ENCODE data around the gene FXYD5. TPM values are rescaled to one million over a fixed set of nuclear protein-coding genes. Genes with fewer than 3 reads are reported as not detected.

FXYD5 gene
- total and polyA plus RNA-seq, 2 donors (not counting 3 experiments of a cell fraction or from before 2014, with no cell fraction given), result 223 to 290 TPM

DNA sequence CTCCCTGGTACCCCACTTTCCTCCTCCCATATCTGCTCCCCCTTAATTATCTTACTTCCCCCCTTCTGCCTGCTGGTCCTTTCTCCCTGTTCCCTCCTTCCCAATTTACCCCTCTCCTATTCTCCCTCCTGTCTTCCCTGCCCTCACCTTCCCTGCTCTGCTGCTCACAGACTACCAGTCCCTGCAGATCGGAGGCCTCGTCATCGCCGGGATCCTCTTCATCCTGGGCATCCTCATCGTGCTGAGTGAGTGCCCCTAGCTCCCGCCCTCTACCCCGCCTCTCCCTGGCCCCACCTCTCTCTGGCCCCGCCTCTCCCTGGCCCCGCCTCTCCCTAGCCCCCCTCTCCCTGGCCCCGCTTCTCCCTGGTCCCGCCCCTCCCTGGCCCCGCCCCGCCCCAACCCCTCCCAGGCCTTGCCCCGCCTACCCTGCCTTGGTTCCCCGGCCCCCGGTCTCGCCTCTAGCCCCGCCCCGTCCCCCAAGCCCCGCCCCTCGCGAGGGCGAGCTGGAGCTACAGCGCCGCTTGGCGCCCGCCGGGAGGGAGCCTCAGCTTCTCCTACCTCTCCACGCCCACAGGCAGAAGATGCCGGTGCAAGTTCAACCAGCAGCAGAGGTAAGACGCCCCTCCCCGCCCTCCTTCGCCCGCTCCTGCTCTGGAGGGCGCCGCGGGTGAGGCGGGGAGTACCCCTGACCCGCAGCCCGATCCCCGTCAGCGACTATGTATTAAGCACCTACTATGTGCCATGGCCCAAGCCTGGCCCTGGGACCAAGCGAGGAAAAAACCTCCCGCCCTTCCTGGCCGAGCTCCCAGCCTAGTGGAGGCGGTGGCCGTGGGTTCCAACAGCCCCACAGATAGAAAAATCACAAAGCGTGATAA is 13.3 kb upstream of the FXYD5 start:
- dilution Hi-C loops (cut with MboI; ENCODE audit: extremely low pct_ligation_motif_present, low sequenced_read_pairs), result no loop called here
- H2AFZ ChIP-seq (ENCODE audit: low read depth, low read length), result peak overlapping the region; percentile 45
- no peaks in the 10 kb centered on the region for H3K9me1 ChIP-seq (replicated peaks; ENCODE audit: control insufficient read depth, extremely low read depth, insufficient read depth, low read length)
- no peaks in the 10 kb centered on the region for H4K20me1 ChIP-seq (replicated peaks; ENCODE audit: control insufficient read depth, extremely low read depth, insufficient read depth, low read length)
- H3K79me2 ChIP-seq (ENCODE audit: control insufficient read depth, insufficient read depth, low read length), result no peaks in the 10 kb centered on the region
- no peak overlapping the region for H3K4me3 ChIP-seq (replicated peaks in 1 of 3; ENCODE audit: insufficient read depth in 1 of 3, low read depth in 1 of 3, low read length in 3 of 3)
- no peaks in the 10 kb centered on the region for H3K36me3 ChIP-seq (ENCODE audit: control insufficient read depth in 2 of 2, extremely low read depth in 1 of 2, insufficient read depth in 2 of 2, low read length in 2 of 2)
- H3K9ac ChIP-seq (replicated peaks; ENCODE audit: extremely low read depth, insufficient read depth, low read length), result no peak overlapping the region
- intact Hi-C loops (cut with micrococcal nuclease), result loop anchor here (1.0 to 5.0 kb wide), 3 partner anchors 12 to 179 kb away; partner anchors contain the start of gene ZNF792
- peak; percentile 79 for DNase-seq (ENCODE audit: low read depth, low spot score)
- peaks cover 16 to 17% of the 10 kb centered on the region in 2 experiments for H3K27me3 ChIP-seq (ENCODE audit: control insufficient read depth in 2 of 2, insufficient read depth in 2 of 2, low read length in 2 of 2)
- H3K4me2 ChIP-seq (ENCODE audit: insufficient read depth, low read length), result peak overlapping the region; percentile 71
- CTCF ChIA-PET, result interaction anchor here (0.9 to 3.5 kb wide), 18 partner anchors 12 to 327 kb away, joined by 3 to 73 read pairs (median 4); partner anchors contain the start of genes FXYD3, FXYD5 and USF2
- no TSS peak for BruUV-seq (replicated peaks)
- peak; percentile 73 for FAIRE-seq
- peaks cover 11% of the 10 kb centered on the region for H3K4me1 ChIP-seq (ENCODE audit: control insufficient read depth, extremely low read depth, insufficient read depth, low read length)
- TF ChIP-seq EZH2 (IDR thresholded peaks at IDR 0.05; ENCODE audit: borderline replicate concordance, low read depth, low read length, severe bottlenecking) (no peak), JUN (IDR thresholded peaks at IDR 0.05; ENCODE audit: borderline replicate concordance, insufficient read depth, insufficient read length, low read depth) (no peak), FOS (IDR thresholded peaks at IDR 0.05; ENCODE audit: borderline replicate concordance, insufficient read depth, low read length) (no peak), POLR2A (IDR thresholded peaks at IDR 0.05; ENCODE audit: low read depth, low read length) (no peak)
- TF ChIP-seq, protein P1, sequence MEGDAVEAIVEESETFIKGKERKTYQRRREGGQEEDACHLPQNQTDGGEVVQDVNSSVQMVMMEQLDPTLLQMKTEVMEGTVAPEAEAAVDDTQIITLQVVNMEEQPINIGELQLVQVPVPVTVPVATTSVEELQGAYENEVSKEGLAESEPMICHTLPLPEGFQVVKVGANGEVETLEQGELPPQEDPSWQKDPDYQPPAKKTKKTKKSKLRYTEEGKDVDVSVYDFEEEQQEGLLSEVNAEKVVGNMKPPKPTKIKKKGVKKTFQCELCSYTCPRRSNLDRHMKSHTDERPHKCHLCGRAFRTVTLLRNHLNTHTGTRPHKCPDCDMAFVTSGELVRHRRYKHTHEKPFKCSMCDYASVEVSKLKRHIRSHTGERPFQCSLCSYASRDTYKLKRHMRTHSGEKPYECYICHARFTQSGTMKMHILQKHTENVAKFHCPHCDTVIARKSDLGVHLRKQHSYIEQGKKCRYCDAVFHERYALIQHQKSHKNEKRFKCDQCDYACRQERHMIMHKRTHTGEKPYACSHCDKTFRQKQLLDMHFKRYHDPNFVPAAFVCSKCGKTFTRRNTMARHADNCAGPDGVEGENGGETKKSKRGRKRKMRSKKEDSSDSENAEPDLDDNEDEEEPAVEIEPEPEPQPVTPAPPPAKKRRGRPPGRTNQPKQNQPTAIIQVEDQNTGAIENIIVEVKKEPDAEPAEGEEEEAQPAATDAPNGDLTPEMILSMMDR (IDR thresholded peaks at IDR 0.05; ENCODE audit: extremely low read depth in 1 of 2, insufficient read depth in 1 of 2, low read depth in 1 of 2, low read length in 2 of 2), result peak; percentile 5 to 63
- H3K27ac ChIP-seq (ENCODE audit: insufficient read depth, low read depth, low read length), result no peak overlapping the region
- POLR2A ChIA-PET, result interaction anchor here (0.5 to 1.0 kb wide), 3 partner anchors 46 to 408 kb away, joined by 3 to 5 read pairs (median 4); no protein-coding TSS in a partner anchor
- H3K9me3 ChIP-seq (replicated peaks; ENCODE audit: control insufficient read depth, insufficient read depth, low read length), result no peaks in the 10 kb centered on the region

All from endothelial cell of umbilical vein (primary cell).